GM23338 (cell line): ENCODE measurements around the gene CHST12.

Experiments
- CTCF ChIP-seq, 2 experiments: fragments of 200-600 bp in 1 of 2; sonication (generic) in 1 of 2; conservative IDR thresholded peaks; 2 replicates each; pipeline versions ENCODE4 v1.5.1 to v1.6.1; 2016 to 2017; ENCODE audit warnings: antibody characterized with exemption in 2 of 2, low read depth in 2 of 2, mild to moderate bottlenecking in 2 of 2, moderate library complexity in 1 of 2
- EZH2 ChIP-seq: fragments of 200-600 bp; sonication (generic); IDR thresholded peaks from one replicate; pipeline ENCODE4 v1.8.0; 2017; ENCODE audit warnings: antibody characterized with exemption, mild to moderate bottlenecking, low read depth; ENCODE audit not compliant: unreplicated experiment
- EZH2phosphoT487 ChIP-seq: fragments of 200-600 bp; sonication (generic); IDR thresholded peaks from one replicate; pipeline ENCODE4 v1.8.1; 2018; ENCODE audit warnings: antibody characterized with exemption; ENCODE audit not compliant: unreplicated experiment
- POLR2AphosphoS5 ChIP-seq: IDR thresholded peaks from 2 replicates; pipeline ENCODE4 v1.6.1; 2016; ENCODE audit warnings: antibody characterized with exemption, low read depth
- REST ChIP-seq: IDR thresholded peaks from one replicate; pipeline ENCODE4 v1.6.1; 2018; ENCODE audit warnings: antibody characterized with exemption; ENCODE audit not compliant: unreplicated experiment

GRCh38 chr7:2359610-2360009 is 43.8 kb upstream of the CHST12 start:
- TF ChIP-seq REST (no peak), CTCF (conservative IDR thresholded peaks at IDR 0.05; ENCODE audit: low read depth in 2 of 2) (no peak), POLR2AphosphoS5 (no peak), EZH2phosphoT487 (no peak), EZH2 (no peak)
